Progenitor cell of endocrine pancreas (in vitro differentiated cells): Measurements from ENCODE around the gene SIGLEC7. TPM values are rescaled to one million over a fixed set of nuclear protein-coding genes. Genes with fewer than 3 reads are reported as not detected.

Source experiments
- DNase-seq: peaks from one replicate; pipeline ENCODE4 v3.0.0; 2021; ENCODE audit warnings: low spot score; ENCODE audit not compliant: unreplicated experiment
- H3K27ac Mint-ChIP-seq: 2 replicates; pipeline ENCODE4 v1.8.0; 2021; ENCODE audit warnings: mild to moderate bottlenecking, moderate library complexity, mixed read lengths
- H3K27me3 Mint-ChIP-seq: 2 replicates; pipeline ENCODE4 v1.8.0; 2021; ENCODE audit warnings: mixed read lengths
- H3K36me3 Mint-ChIP-seq: 2 replicates; pipeline ENCODE4 v1.8.0; 2022; ENCODE audit warnings: mixed read lengths; ENCODE audit not compliant: insufficient read depth
- H3K4me1 Mint-ChIP-seq: 2 replicates; pipeline ENCODE4 v1.8.0; 2021; ENCODE audit warnings: low read depth, mixed read lengths
- H3K4me3 Mint-ChIP-seq: 2 replicates; pipeline ENCODE4 v1.8.0; 2021; ENCODE audit warnings: low read depth, mild to moderate bottlenecking, moderate library complexity, mixed read lengths
- H3K9me3 Mint-ChIP-seq: 2 replicates; pipeline ENCODE4 v1.8.0; 2021; ENCODE audit warnings: low read depth, mixed read lengths
- CTCF ChIP-seq: fragments of 200-600 bp; sonication (generic); IDR thresholded peaks from one replicate; pipeline ENCODE4 v1.5.0; 2021; ENCODE audit warnings: antibody characterized with exemption, mild to moderate bottlenecking; ENCODE audit not compliant: unreplicated experiment
- total RNA-seq: library from RNA; stranded (reverse); gene quantifications from 2 replicates; pipeline ENCODE4 v1.2.1, GENCODE V29; 2021

SIGLEC7 gene
- total RNA-seq, 1 donor from 2014 or later = not detected

DNA sequence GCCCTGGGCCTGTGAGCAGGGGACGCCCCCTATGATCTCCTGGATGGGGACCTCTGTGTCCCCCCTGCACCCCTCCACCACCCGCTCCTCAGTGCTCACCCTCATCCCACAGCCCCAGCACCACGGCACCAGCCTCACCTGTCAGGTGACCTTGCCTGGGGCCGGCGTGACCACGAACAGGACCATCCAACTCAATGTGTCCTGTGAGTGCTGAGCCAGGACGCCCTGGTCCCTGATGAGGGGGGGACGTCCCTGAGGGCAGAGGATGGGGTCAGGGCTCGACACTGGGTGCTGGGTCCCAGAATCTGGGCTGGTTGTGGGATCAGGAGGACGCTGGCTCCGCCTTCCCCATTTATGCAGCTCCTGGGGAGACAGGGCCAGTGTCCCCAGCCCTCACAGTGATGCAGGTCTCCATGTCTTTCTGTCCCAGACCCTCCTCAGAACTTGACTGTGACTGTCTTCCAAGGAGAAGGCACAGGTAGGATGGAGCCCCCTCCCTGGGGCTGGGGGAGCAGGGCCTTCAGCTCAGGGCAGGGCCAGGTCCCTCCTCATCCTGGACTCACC is 2.5 kb downstream of the SIGLEC7 start:
- no peak for DNase-seq
- Mint-ChIP-seq H3K4me3 (no peak overlapping the region), H3K4me1 (no peaks in the 10 kb centered on the region), H3K9me3 (no peaks in the 10 kb centered on the region), H3K36me3 (no peaks in the 10 kb centered on the region), H3K27me3 (peaks cover 18% of the 10 kb centered on the region), H3K27ac (no peak overlapping the region)
- TF ChIP-seq CTCF = no peak

DNA sequence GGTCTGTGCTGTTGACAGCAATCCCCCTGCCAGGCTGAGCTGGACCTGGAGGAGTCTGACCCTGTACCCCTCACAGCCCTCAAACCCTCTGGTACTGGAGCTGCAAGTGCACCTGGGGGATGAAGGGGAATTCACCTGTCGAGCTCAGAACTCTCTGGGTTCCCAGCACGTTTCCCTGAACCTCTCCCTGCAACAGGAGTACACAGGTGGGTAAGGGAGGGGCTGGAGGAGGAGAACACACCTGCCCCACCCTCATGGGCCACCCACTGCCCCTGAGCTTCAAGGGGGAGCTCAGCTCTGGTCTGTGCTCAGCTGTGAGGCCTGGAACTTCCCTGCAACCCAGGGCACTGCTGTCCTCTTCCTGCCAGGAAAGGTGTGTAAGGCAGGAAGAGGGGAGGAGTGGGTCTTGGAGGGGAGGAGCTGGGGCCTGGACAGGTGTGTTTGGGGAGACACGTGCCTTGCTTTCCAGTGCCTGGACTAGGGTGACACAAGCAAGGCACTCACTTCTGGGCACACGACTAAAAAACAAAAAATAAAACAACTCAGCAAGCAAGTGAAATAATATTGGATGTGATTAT is 3.9 kb downstream of the SIGLEC7 start:
- no peaks in the 10 kb centered on the region for H3K4me1 Mint-ChIP-seq
- no peaks in the 10 kb centered on the region for H3K9me3 Mint-ChIP-seq
- no peak overlapping the region for H3K4me3 Mint-ChIP-seq
- TF ChIP-seq CTCF = no peak
- H3K27me3 Mint-ChIP-seq = peaks cover 13% of the 10 kb centered on the region
- H3K27ac Mint-ChIP-seq = peak overlapping the region; percentile 17
- no peak for DNase-seq
- no peaks in the 10 kb centered on the region for H3K36me3 Mint-ChIP-seq

DNA sequence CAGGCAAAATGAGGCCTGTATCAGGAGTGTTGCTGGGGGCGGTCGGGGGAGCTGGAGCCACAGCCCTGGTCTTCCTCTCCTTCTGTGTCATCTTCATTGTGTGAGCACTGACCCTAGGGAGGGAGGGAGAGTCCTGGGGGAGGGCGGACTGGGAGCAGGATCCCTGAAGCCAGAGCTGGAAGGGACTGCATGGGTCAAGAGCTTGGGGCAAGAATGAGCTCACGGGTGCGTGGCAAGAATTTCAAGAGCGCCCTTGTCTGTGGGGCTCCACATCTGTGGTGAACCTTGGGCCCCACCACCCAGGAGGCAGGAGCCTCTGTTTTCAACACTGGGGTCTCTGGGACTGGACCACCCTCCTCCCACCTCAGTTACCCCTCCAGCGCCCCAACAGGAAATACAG is 4.7 kb downstream of the SIGLEC7 start:
- H3K27me3 Mint-ChIP-seq = peaks cover 9% of the 10 kb centered on the region
- H3K4me1 Mint-ChIP-seq = no peaks in the 10 kb centered on the region
- H3K9me3 Mint-ChIP-seq = no peaks in the 10 kb centered on the region
- TF ChIP-seq CTCF = no peak
- H3K4me3 Mint-ChIP-seq = no peak overlapping the region
- no peak for DNase-seq
- H3K36me3 Mint-ChIP-seq = no peaks in the 10 kb centered on the region
- H3K27ac Mint-ChIP-seq = no peak overlapping the region

GRCh38 chr19:51147663-51148062 is 5.6 kb downstream of the SIGLEC7 start:
- no peaks in the 10 kb centered on the region for H3K36me3 Mint-ChIP-seq
- H3K27ac Mint-ChIP-seq = no peak overlapping the region
- H3K4me1 Mint-ChIP-seq = no peaks in the 10 kb centered on the region
- TF ChIP-seq CTCF = no peak
- no peak for DNase-seq
- H3K27me3 Mint-ChIP-seq = peaks cover 9% of the 10 kb centered on the region
- no peaks in the 10 kb centered on the region for H3K9me3 Mint-ChIP-seq
- no peak overlapping the region for H3K4me3 Mint-ChIP-seq

- no peak overlapping the region for H3K27ac Mint-ChIP-seq
- no peak for TF ChIP-seq CTCF
Observed at GRCh38 chr19:51148580-51148979, 6.5 kb downstream of the SIGLEC7 start.

More at GRCh38 chr19:51148580-51148979, 6.5 kb downstream of the SIGLEC7 start:
- Mint-ChIP-seq H3K36me3 (no peaks in the 10 kb centered on the region), H3K4me1 (no peaks in the 10 kb centered on the region), H3K27me3 (peaks cover 9% of the 10 kb centered on the region), H3K4me3 (no peak overlapping the region), H3K9me3 (no peaks in the 10 kb centered on the region)
- no peak for DNase-seq
